GM18526 (cell line): ENCODE data around the gene DAPK1.

Source experiments
- POLR2A ChIP-seq: IDR thresholded peaks from 3 replicates; pipeline ENCODE4 v1.6.1; 2011; ENCODE audit not compliant: insufficient read length; ENCODE audit errors: extremely low read depth

The DAPK1 gene

DNA sequence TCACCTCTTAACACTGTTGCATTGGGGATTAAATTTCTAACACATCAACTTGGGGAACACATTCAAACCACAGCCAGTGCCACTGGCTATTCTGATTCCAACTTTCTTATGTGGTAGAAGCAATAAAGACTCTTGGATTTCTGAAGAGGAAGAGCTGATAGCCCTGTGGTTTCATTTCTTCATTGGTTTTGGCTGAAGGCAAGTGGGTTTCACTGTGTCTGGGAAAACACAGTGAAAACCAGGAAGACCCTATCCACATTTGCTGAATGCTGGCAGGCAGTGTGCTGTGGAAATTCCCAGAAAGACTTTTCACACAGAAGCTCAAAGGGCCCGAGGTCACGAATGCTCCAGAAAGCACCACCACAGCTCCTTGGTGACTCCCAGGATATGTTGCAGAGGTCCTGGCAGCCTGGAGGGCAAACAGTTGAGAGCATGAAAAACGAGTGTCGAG is 67.1 kb downstream of the DAPK1 start:
- TF ChIP-seq POLR2A, result no peak

DNA sequence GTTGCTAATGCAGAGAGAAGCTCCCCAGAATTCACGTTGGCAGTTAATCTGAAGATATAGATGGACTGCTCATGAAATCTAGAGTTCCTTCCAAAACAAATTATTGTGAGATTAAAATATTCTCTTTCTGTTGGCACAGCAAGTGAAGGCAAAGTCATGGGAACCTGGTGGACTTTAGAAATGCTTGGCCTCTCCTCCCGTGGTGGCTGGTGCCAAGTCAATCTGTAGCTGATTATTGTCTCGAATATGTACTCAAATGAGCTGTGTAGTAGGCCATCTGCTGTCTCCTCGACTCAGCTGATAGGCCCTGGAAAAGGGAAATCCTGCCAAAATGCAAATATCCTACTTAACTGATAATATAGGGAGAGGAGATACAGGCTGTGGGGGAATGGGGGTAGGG is 69.3 kb downstream of the DAPK1 start:
- TF ChIP-seq POLR2A, result no peak

DNA sequence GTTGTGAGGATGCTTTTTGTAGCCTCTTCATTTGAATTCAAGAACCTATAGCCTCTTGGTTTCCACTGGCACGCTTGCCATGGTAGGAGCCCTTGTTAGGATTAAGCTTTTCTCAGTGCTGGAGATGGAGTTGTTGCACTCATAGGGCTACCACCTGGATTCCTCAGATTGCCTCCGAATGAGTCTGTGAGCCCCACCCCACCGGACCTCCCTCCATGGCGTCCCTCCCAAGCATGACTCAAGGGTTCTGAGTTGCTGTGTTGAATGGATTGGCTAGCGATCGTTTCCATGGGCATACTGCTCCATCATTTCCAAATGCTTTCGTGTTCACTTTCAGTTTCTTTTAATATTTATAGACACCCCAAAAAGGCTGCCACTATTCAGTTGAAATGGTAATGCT is 69.9 kb downstream of the DAPK1 start:
- TF ChIP-seq POLR2A, result no peak

- no peak for TF ChIP-seq POLR2A
Observed at GRCh38 chr9:87567983-87568382, 70.3 kb downstream of the DAPK1 start.

DNA sequence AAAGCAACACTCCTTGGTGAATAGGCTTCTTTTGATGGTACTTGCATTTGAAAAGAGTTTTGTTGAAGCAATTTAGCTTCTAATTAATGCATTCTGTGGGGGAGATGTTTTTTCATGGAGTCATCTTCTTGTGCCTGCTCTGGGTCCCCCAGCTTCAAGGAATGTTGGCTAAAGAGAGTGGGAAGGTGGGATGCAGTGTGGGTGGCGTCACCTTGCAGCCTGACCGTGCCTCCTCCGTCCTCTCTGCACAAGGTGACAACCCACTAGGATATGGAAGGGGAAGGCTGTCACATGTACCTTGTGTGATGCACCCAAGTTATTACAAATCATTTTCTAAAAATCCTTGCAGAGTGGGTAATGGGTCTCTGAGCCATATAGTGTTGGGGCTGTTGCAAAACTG is 70.7 kb downstream of the DAPK1 start:
- no peak for TF ChIP-seq POLR2A

GRCh38 chr9:87569008-87569509 is 71.4 kb downstream of the DAPK1 start:
- no peak for TF ChIP-seq POLR2A

DNA sequence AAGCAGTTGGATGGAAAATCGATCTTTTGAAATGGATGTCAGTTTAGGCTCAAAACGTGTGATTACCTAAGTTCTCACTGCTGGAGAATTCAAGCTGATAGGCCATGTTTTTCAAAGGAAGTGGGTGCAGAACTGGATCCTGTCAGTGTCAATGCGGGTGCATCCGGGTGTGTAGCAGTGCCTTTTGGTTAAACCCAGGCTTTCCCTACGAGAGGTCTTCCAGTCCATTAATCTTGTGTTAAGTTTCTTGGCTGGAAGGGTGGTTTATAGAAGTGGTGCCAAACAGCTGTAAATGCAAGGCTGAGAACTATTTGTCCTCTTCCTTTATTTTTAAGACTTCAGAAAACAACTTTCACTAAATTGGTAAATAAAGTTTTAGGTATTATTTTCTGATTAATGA is 71.9 kb downstream of the DAPK1 start:
- no peak for TF ChIP-seq POLR2A

- TF ChIP-seq POLR2A, result no peak
Observed at GRCh38 chr9:87570000-87570908, 72.6 kb downstream of the DAPK1 start.

DNA sequence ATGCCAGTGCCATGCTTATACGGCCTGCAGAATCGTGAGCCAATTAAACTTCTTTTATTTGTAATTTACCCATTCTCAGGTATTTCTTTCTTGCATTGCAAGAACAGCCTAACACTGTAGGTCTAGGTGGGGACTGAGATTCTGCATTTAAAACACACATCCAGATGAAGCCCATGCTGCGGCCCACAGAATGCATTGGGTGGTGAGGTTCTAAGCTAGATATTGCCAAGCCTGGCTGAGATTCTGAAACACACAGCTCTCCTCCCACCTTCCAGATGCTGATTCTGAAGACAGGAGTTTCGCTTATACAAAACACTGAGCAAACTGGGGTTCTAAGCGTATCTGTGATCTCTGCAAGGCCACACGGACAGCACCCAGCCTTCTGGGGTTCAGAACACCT is 75.1 kb downstream of the DAPK1 start:
- no peak for TF ChIP-seq POLR2A

DNA sequence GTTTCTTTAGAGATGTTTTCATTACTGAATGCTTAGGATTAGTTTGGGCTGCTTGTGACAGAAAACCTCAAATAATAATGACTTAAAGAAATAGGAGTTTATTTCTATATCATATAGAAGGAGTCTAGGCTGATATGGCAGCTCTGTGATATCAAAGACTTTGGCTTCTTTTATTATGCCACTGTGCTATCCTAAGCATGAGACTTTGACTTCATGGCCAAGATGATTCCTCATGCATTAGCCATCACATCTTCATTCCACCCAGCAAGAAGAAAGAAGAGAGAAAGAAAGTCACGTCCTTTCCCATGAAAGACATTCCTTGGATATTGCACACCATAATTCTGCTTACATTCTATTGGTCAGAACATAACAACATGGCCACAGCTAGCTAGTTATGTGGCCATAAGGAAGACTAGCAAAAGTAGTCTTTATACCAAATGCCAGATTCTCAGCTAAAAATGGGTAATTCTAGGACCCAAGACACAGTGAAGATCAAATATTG is 76.2 kb downstream of the DAPK1 start:
- no peak for TF ChIP-seq POLR2A

DNA sequence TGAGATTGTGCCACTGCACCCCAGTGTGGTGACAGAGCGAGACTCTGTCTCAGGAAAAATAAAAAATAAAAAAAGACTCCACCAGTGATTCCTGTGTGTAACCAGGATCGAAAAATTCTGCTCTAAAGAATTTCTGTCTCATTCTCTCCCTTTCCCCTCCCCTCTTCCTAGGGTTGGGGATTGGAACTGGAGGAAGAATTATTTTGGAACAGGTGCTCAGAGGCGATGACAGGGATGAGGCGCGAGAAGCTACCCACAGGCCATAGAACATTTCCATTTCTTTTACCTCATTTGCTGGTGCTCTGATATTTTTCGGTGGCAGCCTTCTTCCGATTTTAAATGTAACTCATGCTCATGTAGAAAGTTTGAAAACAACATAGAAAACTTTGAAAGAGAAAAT is 80.1 kb downstream of the DAPK1 start:
- no peak for TF ChIP-seq POLR2A

GRCh38 chr9:87578625-87579024 is 81.0 kb downstream of the DAPK1 start:
- TF ChIP-seq POLR2A, result no peak

DNA sequence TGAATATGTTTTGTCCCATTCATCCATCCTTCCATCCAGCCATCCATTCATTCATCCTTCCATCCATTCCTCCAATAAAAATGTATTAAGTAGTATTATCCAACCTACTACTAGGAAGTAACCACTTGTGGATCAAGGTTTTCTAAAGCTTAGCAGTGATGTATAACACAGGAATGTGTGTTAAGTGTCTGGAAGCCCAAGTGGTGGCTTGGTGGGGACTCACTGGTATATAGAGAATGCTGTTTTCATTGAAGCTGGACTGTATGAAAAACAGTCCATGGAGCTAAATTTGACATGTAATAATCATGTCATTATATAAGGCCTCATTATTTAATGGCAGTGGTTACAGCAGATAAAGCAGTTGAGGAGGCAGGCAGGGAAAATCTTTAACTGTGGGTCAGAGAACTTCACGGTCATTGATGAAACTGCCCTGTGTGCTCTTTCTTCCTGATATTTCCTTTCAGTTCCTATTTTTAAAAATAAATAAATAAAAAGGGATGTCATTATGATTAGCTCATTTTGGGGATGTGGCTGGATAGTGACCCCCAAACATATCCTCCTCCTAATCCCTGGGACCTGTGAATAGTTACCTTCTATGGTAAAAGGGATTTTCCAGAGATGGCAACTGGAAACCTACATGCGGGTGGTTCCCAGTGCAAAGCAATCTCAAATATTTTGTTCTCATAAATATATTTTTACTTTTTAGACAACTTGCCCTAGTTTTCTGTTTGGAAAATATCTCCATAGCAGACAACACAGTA is 82.3 kb downstream of the DAPK1 start:
- TF ChIP-seq POLR2A, result no peak

DNA sequence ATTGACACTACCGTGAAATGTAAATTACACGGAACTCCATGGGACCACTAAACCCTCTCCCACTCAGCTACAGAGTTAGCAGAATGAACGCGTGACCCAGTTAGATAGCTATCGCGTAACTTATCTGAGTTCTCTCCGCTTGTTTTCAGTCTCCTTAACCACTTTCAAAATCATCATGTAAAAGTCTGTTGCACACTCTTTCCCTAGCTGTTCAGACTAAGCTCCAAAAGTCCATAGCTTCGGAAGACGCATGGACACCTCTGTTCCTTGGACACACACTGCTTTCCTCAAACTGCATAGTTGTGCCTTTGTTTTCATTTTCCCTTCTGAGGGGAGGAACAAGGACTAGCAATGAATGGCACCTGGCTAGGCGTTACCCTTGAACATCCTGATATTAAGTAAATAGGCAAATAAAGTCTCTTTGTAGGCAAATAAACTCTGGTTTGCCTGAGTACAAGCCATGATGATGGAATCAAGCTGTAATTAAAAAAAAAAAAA is 83.3 kb downstream of the DAPK1 start:
- no peak for TF ChIP-seq POLR2A

- TF ChIP-seq POLR2A, result no peak
Observed at GRCh38 chr9:87581513-87581912, 83.8 kb downstream of the DAPK1 start.
